PC-3 (cell line): ENCODE results near the gene HMOX1. TPM values are rescaled to one million over a fixed set of nuclear protein-coding genes. Genes with fewer than 3 reads are reported as not detected.

Source experiments
- ATAC-seq: fragments of 200-7000 bp; cut with Tn5 transposase; 2 replicates; pipeline ENCODE4 v1.9.1; 2020; ENCODE audit warnings: mild to moderate bottlenecking, moderate library complexity
- BruUV-seq: library from RNA; stranded (reverse); fragments of 400-500 nt; replicated peaks from 2 replicates; lab custom pipeline; 2021; lab: Mats Ljungman, UMichigan
- CTCF ChIA-PET: fragments of 300-600 bp; sonication (Branson Sonifier 250); formaldehyde crosslinking; loops from one replicate; lab custom pipeline; 2022; ENCODE audit warnings: antibody characterized with exemption; lab: Charles Lee
- POLR2A ChIA-PET: fragments of 300-600 bp; sonication (Branson Sonifier 250); formaldehyde crosslinking; loops from one replicate; lab custom pipeline; 2022; ENCODE audit warnings: antibody characterized with exemption; ENCODE audit not compliant: unreplicated experiment; lab: Charles Lee
- DNase-seq: peaks from one replicate; pipeline ENCODE4 v3.0.0-alpha.2; 2015
- H2AFZ ChIP-seq: fragments of 300-600 bp; sonication (generic); 2 replicates; pipeline ENCODE4 v1.6.0; 2016; ENCODE audit warnings: antibody characterized with exemption, low read length
- H3F3A ChIP-seq: fragments of 300-600 bp; sonication (generic); one replicate; pipeline ENCODE4 v1.6.0; 2017; ENCODE audit warnings: antibody characterized with exemption, low read length, control low read depth, mild to moderate bottlenecking; ENCODE audit not compliant: unreplicated experiment
- H3K27ac ChIP-seq: fragments of 300-600 bp; sonication (generic); 2 replicates; pipeline ENCODE4 v1.5.1; 2016; ENCODE audit warnings: mild to moderate bottlenecking, low read length
- H3K27me3 ChIP-seq: fragments of 300-600 bp; sonication (generic); 2 replicates; pipeline ENCODE4 v1.6.1; 2016; ENCODE audit warnings: low read length, mixed read lengths
- H3K36me3 ChIP-seq: fragments of 300-600 bp; sonication (generic); 2 replicates; pipeline ENCODE4 v1.6.1; 2016; ENCODE audit warnings: low read depth, mixed run types, low read length, mixed read lengths
- H3K4me1 ChIP-seq: fragments of 300-600 bp; sonication (generic); 2 replicates; pipeline ENCODE4 v1.5.1; 2016; ENCODE audit warnings: low read length; ENCODE audit not compliant: insufficient read depth
- H3K4me2 ChIP-seq: fragments of 300-600 bp; sonication (generic); 2 replicates; pipeline ENCODE4 v1.6.0; 2016; ENCODE audit warnings: low read length
- H3K4me3 ChIP-seq: fragments of 300-600 bp; sonication (generic); 2 replicates; pipeline ENCODE4 v1.5.1; 2016; ENCODE audit warnings: mild to moderate bottlenecking, low read length, mixed read lengths
- H3K79me2 ChIP-seq: fragments of 300-600 bp; sonication (generic); 2 replicates; pipeline ENCODE4 v1.6.1; 2017; ENCODE audit warnings: low read length, mixed read lengths
- H3K9ac ChIP-seq: fragments of 300-600 bp; sonication (generic); 2 replicates; pipeline ENCODE4 v1.6.0; 2016; ENCODE audit warnings: mild to moderate bottlenecking, low read length
- H3K9me2 ChIP-seq: fragments of 300-600 bp; sonication (generic); replicated peaks from 2 replicates; pipeline ENCODE4 v1.6.1; 2016; ENCODE audit warnings: mixed run types, low read length, mixed read lengths
- H3K9me3 ChIP-seq: fragments of 300-600 bp; sonication (generic); 2 replicates; pipeline ENCODE4 v1.6.1; 2016; ENCODE audit warnings: low read length, mixed read lengths
- H4K20me1 ChIP-seq: fragments of 300-600 bp; sonication (generic); 2 replicates; pipeline ENCODE4 v1.6.1; 2016; ENCODE audit warnings: low read length, mixed read lengths
- EZH2 ChIP-seq: fragments of 300-600 bp; sonication (generic); IDR thresholded peaks from one replicate; pipeline ENCODE4 v1.6.1; 2017; ENCODE audit warnings: antibody characterized with exemption, mild to moderate bottlenecking, low read length; ENCODE audit not compliant: unreplicated experiment
- EZH2phosphoT487 ChIP-seq: fragments of 300-600 bp; sonication (generic); IDR thresholded peaks from 2 replicates; pipeline ENCODE4 v1.6.1; 2018; ENCODE audit warnings: mild to moderate bottlenecking, antibody characterized with exemption, low read length, borderline replicate concordance
- intact Hi-C: fragments of 100-400 bp; cut with micrococcal nuclease; formaldehyde crosslinking; loops from 2 replicates; pipeline ENCODE4 v1.9.0; 2023
- total RNA-seq: library from RNA; depleted of rRNA; stranded (reverse); fragments of >200 nt; gene quantifications from 2 replicates; pipeline ENCODE4 v1.2.3, GENCODE V29; 2014
- TF ChIP-seq, protein P1 (sequence below): fragments of 300-600 bp; sonication (generic); conservative IDR thresholded peaks from 2 replicates; pipeline ENCODE4 v1.5.1; 2017; ENCODE audit warnings: antibody characterized with exemption, low read depth, mild to moderate bottlenecking, low read length

Gene HMOX1
- total RNA-seq, 1 experiment from 2014 or later: 16.5 TPM

DNA sequence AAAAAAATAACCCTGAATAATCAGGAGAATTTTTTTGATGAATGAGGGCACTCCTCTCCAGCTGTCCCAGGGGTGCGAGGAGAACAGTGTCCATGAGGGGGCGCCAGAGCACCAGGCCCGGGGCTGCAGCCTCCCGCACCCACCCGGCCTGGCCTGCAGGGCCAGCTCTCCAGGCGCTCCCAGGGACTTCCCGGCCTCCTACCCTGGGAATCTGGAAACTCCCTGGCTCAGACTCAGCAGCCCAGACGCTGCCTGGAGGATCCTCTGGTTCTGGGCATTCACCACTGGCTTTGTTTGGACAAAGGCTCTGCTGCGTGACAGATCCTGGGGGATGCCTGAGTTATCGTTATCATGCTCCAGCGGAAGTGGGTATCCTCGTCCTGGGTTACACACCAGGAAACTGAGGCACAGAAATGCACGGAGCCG is 50.0 kb downstream of the HMOX1 start:
- Histone ChIP-seq H4K20me1 (no peaks in the 10 kb centered on the region), H3K4me1 (peaks cover 17% of the 10 kb centered on the region), H3K36me3 (peaks cover 30% of the 10 kb centered on the region), H3K79me2 (no peaks in the 10 kb centered on the region), H3K9me3 (no peaks in the 10 kb centered on the region), H3K4me2 (no peak overlapping the region), H3K9ac (no peak overlapping the region), H3K27me3 (no peaks in the 10 kb centered on the region), H3K27ac (peak overlapping the region; percentile 24; the same call in 1 of the 2 replicates), H2AFZ (no peak overlapping the region), H3K9me2 (no peaks in the 10 kb centered on the region), H3F3A (no peaks in the 10 kb centered on the region), H3K4me3 (no peak overlapping the region)
- ATAC-seq: peak; percentile 76
- TF ChIP-seq, protein P1, sequence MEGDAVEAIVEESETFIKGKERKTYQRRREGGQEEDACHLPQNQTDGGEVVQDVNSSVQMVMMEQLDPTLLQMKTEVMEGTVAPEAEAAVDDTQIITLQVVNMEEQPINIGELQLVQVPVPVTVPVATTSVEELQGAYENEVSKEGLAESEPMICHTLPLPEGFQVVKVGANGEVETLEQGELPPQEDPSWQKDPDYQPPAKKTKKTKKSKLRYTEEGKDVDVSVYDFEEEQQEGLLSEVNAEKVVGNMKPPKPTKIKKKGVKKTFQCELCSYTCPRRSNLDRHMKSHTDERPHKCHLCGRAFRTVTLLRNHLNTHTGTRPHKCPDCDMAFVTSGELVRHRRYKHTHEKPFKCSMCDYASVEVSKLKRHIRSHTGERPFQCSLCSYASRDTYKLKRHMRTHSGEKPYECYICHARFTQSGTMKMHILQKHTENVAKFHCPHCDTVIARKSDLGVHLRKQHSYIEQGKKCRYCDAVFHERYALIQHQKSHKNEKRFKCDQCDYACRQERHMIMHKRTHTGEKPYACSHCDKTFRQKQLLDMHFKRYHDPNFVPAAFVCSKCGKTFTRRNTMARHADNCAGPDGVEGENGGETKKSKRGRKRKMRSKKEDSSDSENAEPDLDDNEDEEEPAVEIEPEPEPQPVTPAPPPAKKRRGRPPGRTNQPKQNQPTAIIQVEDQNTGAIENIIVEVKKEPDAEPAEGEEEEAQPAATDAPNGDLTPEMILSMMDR: peak; percentile 87
- no peak for TF ChIP-seq EZH2phosphoT487
- no TSS peak for BruUV-seq
- ChIA-PET POLR2A (interaction anchor here (0.6 kb wide), 1 partner anchor 22 kb away, joined by 3 read pairs; no protein-coding TSS in a partner anchor), CTCF (interaction anchor here (1.0 to 1.3 kb wide), 2 partner anchors 152 to 153 kb away, joined by 3 to 4 read pairs; no protein-coding TSS in a partner anchor)
- DNase-seq: peak; percentile 83
- intact Hi-C loops: loop anchor here (1.0 to 5.0 kb wide), 4 partner anchors 80 to 691 kb away; no protein-coding TSS in a partner anchor

DNA sequence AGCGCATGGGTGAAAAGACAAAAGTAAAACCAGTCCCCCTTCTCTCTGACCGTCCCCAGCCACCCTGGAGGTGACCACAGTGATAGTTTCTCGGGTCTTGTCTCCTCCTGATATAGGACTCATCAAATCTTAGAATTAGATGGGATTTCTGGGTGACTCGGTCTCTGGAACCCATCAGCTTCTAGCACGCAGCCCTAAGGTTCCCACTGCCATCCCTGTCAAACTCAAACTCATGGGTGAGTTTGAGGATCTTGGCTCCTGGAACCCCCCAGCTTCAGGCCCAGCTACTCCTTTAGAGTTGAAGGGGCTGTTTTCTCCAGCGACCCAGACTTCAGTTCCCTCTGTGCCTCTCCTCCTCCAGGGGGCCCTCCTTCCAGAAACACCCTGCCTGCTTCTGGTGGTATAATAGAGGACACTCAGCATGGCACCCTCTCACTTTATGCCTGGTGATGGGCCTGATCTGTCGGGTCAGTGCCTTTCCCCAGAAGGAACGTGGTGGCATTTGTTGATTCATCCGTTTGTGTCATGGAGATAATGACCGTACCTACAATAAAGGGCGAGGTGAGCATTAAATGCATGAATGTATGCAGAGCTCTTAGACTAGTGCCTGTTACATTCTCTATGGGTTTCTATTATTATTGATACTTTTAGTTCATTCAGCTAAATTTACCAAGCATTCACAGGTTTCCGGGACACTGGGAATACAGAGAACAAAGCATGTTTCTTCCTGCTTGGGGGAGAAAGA is 50.8 kb downstream of the HMOX1 start:
- no peaks in the 10 kb centered on the region for H3F3A ChIP-seq
- H2AFZ ChIP-seq: no peak overlapping the region
- POLR2A ChIA-PET: no interaction called here
- TF ChIP-seq EZH2 (no peak), EZH2phosphoT487 (no peak)
- TF ChIP-seq, protein P1: no peak
- no TSS peak for BruUV-seq
- H3K4me1 ChIP-seq: peaks cover 10% of the 10 kb centered on the region
- DNase-seq (no peak), ATAC-seq (no peak)
- no peaks in the 10 kb centered on the region for H4K20me1 ChIP-seq
- intact Hi-C loops: loop anchor here (1.0 to 5.0 kb wide), 4 partner anchors 81 to 691 kb away; no protein-coding TSS in a partner anchor
- H3K9me3 ChIP-seq: no peaks in the 10 kb centered on the region
- H3K36me3 ChIP-seq: peaks cover 30% of the 10 kb centered on the region
- no peaks in the 10 kb centered on the region for H3K79me2 ChIP-seq
- H3K4me2 ChIP-seq: no peak overlapping the region
- CTCF ChIA-PET: interaction anchor here (1.0 to 1.3 kb wide), 2 partner anchors 151 to 152 kb away, joined by 3 to 4 read pairs; no protein-coding TSS in a partner anchor
- H3K27ac ChIP-seq: peak overlapping the region; percentile 24; the same call in 1 of the 2 replicates
- no peaks in the 10 kb centered on the region for H3K9me2 ChIP-seq
- no peak overlapping the region for H3K9ac ChIP-seq
- no peaks in the 10 kb centered on the region for H3K27me3 ChIP-seq
- H3K4me3 ChIP-seq: no peak overlapping the region
